ENCODE data around the gene CAMK2G. TPM values are rescaled to one million over a fixed set of nuclear protein-coding genes. Genes with fewer than 3 reads are reported as not detected.

The CAMK2G gene
- total RNA-seq, 3 donors from 2014 or later (not counting 1 experiment from before 2014, with no cell fraction given) = 53.6 to 73.8 (median 62.3) TPM

DNA sequence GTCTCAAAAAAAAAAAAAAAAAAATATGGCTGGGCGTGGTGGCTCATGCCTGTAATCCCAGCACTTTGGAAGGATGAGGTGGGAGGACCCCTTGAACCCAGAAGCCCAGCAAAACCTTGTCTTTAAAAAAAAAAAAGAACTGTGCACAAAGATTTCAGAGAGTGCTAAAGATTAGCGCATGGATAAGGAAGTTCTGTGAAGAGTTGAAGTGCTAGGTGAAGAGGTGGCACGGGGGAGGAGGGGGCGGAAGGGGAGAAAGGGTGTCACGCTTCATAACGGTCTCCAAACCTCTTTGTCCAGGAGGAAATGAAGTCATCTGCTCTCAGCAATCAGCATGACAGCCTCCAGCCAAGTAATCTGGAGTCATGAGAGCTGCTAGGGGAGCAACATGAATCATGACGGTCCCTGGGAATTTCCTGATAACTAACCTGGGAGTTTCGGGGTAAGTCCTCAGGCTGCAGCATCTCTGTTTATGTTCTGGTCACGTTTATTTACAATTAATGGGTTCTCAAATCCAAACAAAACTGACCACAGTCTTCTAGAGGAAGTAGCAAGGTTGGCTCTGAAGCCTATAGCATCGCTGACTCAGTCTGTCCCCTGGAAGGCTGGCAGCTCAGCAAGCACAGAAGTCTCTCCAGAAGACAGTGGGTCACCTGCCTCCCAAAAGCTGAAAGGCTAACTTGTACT, 34.6 kb upstream of the CAMK2G start:
- DNase-seq (peak; percentile 48 to 71), ATAC-seq (peak; percentile 76 to 83 (median 81))
- peaks cover 31 to 34% of the 10 kb centered on the region in 2 donors for H3K4me1 Mint-ChIP-seq
- H3K36me3 Mint-ChIP-seq = no peaks in the 10 kb centered on the region
- Histone ChIP-seq H3K4me3 (ENCODE audit: low read length) (no peak overlapping the region), H3K36me3 (ENCODE audit: control insufficient read depth, insufficient read depth, low read length) (no peaks in the 10 kb centered on the region), H3K27me3 (ENCODE audit: control insufficient read depth, insufficient read depth, low read length) (peaks cover 30% of the 10 kb centered on the region), H3K9me3 (ENCODE audit: control insufficient read depth, insufficient read depth, low read length) (no peaks in the 10 kb centered on the region), H3K27ac (ENCODE audit: low read length) (no peak overlapping the region), H3K4me1 (ENCODE audit: control insufficient read depth, insufficient read depth, low read length) (peaks cover 46% of the 10 kb centered on the region)
- H3K27ac Mint-ChIP-seq = peak overlapping the region in 1 of 2 donors; percentile 54
- WGBS (ENCODE audit: insufficient coverage) = 8% methylated on average over 10 of the region's 10 CpGs
- no peaks in the 10 kb centered on the region for H3K9me3 Mint-ChIP-seq
- TF ChIP-seq, protein P1, sequence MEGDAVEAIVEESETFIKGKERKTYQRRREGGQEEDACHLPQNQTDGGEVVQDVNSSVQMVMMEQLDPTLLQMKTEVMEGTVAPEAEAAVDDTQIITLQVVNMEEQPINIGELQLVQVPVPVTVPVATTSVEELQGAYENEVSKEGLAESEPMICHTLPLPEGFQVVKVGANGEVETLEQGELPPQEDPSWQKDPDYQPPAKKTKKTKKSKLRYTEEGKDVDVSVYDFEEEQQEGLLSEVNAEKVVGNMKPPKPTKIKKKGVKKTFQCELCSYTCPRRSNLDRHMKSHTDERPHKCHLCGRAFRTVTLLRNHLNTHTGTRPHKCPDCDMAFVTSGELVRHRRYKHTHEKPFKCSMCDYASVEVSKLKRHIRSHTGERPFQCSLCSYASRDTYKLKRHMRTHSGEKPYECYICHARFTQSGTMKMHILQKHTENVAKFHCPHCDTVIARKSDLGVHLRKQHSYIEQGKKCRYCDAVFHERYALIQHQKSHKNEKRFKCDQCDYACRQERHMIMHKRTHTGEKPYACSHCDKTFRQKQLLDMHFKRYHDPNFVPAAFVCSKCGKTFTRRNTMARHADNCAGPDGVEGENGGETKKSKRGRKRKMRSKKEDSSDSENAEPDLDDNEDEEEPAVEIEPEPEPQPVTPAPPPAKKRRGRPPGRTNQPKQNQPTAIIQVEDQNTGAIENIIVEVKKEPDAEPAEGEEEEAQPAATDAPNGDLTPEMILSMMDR (IDR thresholded peaks at IDR 0.05) = no peak
- intact Hi-C loops (cut with micrococcal nuclease) = loop anchor here (1.0 kb wide), 1 partner anchor 60 kb away; no protein-coding TSS in a partner anchor
- H3K27me3 Mint-ChIP-seq (ENCODE audit: low read depth in 2 of 2) = peaks cover 30 to 32% of the 10 kb centered on the region in 2 donors
- peak overlapping the region; percentile 56 for H3K4me3 Mint-ChIP-seq

DNA sequence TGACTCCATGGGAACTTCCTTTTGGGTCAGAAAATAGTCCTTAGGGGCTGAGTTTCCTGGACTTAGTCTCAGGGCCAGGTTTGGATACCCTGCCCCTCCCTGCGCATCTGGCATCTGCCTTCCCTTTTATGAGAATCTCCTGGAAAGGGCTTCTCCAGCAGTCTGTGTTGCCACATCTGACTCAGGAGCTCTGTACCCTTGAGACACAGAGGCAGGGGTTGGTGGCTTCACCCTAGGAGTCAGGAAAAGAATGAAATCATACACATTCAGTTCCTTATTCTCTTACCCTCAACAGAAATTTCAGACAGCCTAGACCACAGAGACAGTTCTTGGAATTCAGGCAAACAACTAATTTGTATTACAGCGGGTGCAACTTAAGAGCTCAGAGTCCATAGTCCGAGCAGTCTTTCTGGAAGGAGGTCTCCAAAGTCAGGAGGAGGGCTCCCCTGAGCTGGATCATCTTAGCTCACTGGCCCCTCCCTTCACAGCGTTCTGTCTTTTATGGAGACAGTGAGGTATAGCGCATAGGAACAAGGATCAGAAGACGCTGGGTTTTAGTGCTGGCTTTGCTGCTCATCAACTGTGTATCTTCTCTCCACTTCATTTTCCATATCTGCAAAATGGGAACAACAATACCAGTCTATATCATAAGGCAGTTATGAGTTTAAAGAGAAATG, 33.6 kb upstream of the CAMK2G start:
- Mint-ChIP-seq H3K4me1 (peaks cover 31 to 34% of the 10 kb centered on the region in 2 donors), H3K9me3 (no peaks in the 10 kb centered on the region), H3K36me3 (no peaks in the 10 kb centered on the region), H3K27me3 (ENCODE audit: low read depth in 2 of 2) (peaks cover 27 to 30% of the 10 kb centered on the region in 2 donors), H3K4me3 (peak overlapping the region; percentile 55), H3K27ac (peak overlapping the region in 1 of 2 donors; percentile 54)
- no peaks in the 10 kb centered on the region for H3K9me3 ChIP-seq (ENCODE audit: control insufficient read depth, insufficient read depth, low read length)
- no peaks in the 10 kb centered on the region for H3K36me3 ChIP-seq (ENCODE audit: control insufficient read depth, insufficient read depth, low read length)
- intact Hi-C loops (cut with micrococcal nuclease) = no loop called here
- DNase-seq = no peak
- no peak overlapping the region for H3K4me3 ChIP-seq (ENCODE audit: low read length)
- no peak overlapping the region for H3K27ac ChIP-seq (ENCODE audit: low read length)
- WGBS (ENCODE audit: insufficient coverage) = 66% methylated on average over 6 of the region's 6 CpGs
- H3K4me1 ChIP-seq (ENCODE audit: control insufficient read depth, insufficient read depth, low read length) = peaks cover 46% of the 10 kb centered on the region
- H3K27me3 ChIP-seq (ENCODE audit: control insufficient read depth, insufficient read depth, low read length) = peaks cover 30% of the 10 kb centered on the region
- ATAC-seq = no peak
- TF ChIP-seq, protein P1 (IDR thresholded peaks at IDR 0.05) = no peak

DNA sequence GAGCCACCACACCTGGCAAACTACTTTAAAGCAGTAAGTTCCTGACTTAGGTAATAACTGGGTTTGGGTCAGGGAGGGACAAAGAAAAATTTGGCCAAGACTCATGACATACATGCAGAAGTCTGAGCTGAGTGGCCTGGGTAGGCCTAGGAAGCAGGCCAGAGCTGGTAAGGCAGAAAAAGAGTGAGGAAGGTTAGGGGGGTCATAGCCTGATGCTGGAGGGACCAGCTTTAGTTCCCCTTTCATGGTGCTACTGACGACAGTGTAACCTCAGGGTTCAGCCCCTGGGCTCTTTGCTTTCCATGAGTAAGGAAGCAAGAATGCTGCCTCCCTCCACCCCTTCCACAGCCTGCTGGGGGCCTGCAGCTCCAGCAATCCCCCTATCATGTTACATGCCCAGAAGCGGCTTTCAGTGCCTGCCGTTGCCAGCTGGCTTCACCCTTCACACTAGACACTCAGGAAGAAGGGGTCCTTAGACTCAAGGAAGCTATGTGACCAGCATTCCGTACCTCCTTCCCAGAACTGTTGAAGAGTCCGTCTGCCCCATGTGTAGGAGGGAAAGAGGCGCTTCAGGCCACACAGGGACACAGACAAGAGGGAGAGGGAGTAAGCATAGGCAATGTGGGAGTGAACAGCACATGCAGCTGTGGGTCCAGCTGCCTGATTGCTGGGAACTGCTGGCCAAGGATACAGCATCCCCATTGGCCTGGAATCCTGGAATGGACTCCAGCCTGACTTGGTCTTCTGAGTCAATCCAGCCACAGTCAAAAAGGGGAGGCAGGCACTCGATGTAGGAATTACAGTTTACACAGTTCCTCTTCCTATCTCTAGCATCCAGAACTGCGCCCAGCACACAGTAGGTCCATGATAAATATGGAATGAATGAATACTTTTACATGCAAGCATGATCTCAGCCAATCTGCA, 32.4 kb upstream of the CAMK2G start:
- ATAC-seq (no peak), DNase-seq (no peak)
- 86% methylated on average over 8 of the region's 8 CpGs for WGBS (ENCODE audit: insufficient coverage)
- peaks cover 21% of the 10 kb centered on the region for H3K27me3 ChIP-seq (ENCODE audit: control insufficient read depth, insufficient read depth, low read length)
- H3K9me3 ChIP-seq (ENCODE audit: control insufficient read depth, insufficient read depth, low read length) = no peaks in the 10 kb centered on the region
- H3K4me3 ChIP-seq (ENCODE audit: low read length) = no peak overlapping the region
- H3K36me3 Mint-ChIP-seq = no peaks in the 10 kb centered on the region
- no peaks in the 10 kb centered on the region for H3K9me3 Mint-ChIP-seq
- no peak overlapping the region for H3K27ac ChIP-seq (ENCODE audit: low read length)
- no peaks in the 10 kb centered on the region for H3K36me3 ChIP-seq (ENCODE audit: control insufficient read depth, insufficient read depth, low read length)
- intact Hi-C loops (cut with micrococcal nuclease) = no loop called here
- TF ChIP-seq, protein P1 (IDR thresholded peaks at IDR 0.05) = no peak
- peaks cover 43% of the 10 kb centered on the region for H3K4me1 ChIP-seq (ENCODE audit: control insufficient read depth, insufficient read depth, low read length)
- H3K27me3 Mint-ChIP-seq (ENCODE audit: low read depth in 2 of 2) = peaks cover 21 to 36% of the 10 kb centered on the region in 2 donors
- H3K4me1 Mint-ChIP-seq = peaks cover 32 to 35% of the 10 kb centered on the region in 2 donors
- no peak overlapping the region for H3K4me3 Mint-ChIP-seq
- no peak overlapping the region for H3K27ac Mint-ChIP-seq
